Fibroblast of lung (primary cell): Measurements from ENCODE around the gene ETFA. TPM values are rescaled to one million over a fixed set of nuclear protein-coding genes. Genes with fewer than 3 reads are reported as not detected.

Experiments
- DNase-seq, 2 donors: peaks; one replicate each; pipeline versions ENCODE4 v3.0.0 to v3.0.0-alpha.2; 2010; ENCODE audit warnings: low read depth in 2 of 2
- H2AFZ ChIP-seq: 2 replicates; pipeline ENCODE4 v1.5.1; 2012; ENCODE audit warnings: low read length, control low read depth, inconsistent platforms
- H3K27ac ChIP-seq: 2 replicates; pipeline ENCODE4 v1.5.1; 2011; ENCODE audit warnings: low read length, control low read depth; ENCODE audit not compliant: insufficient read depth
- H3K27me3 ChIP-seq: 2 replicates; pipeline ENCODE4 v1.5.1; 2011; ENCODE audit warnings: mild to moderate bottlenecking, low read length; ENCODE audit not compliant: control insufficient read depth, insufficient read depth
- H3K36me3 ChIP-seq: 2 replicates; pipeline ENCODE4 v1.5.1; 2011; ENCODE audit warnings: low read length; ENCODE audit not compliant: control insufficient read depth, insufficient read depth
- H3K4me1 ChIP-seq: 2 replicates; pipeline ENCODE4 v1.5.1; 2011; ENCODE audit warnings: low read length; ENCODE audit not compliant: control insufficient read depth, insufficient read depth; ENCODE audit errors: extremely low read depth
- H3K4me2 ChIP-seq: 2 replicates; pipeline ENCODE4 v1.5.1; 2011; ENCODE audit warnings: low read length, control low read depth; ENCODE audit not compliant: insufficient read depth; ENCODE audit errors: extremely low read depth
- H3K4me3 ChIP-seq, 4 experiments: fragments of 200-600 bp in 1 of 4; sonication (generic) in 1 of 4; replicated peaks in 1 of 4; 2 replicates each; pipeline ENCODE4 v1.5.1; 2011 to 2016; ENCODE audit warnings: low read length in 4 of 4, low read depth in 3 of 4, mild to moderate bottlenecking in 3 of 4, control low read depth in 2 of 4, inconsistent platforms in 1 of 4, mixed read lengths in 1 of 4; ENCODE audit not compliant: insufficient read depth in 1 of 4; ENCODE audit errors: control extremely low read depth in 1 of 4
- H3K79me2 ChIP-seq: 2 replicates; pipeline ENCODE4 v1.5.1; 2012; ENCODE audit warnings: mild to moderate bottlenecking, low read length, inconsistent platforms; ENCODE audit not compliant: control insufficient read depth, insufficient read depth
- H3K9ac ChIP-seq: 2 replicates; pipeline ENCODE4 v1.5.1; 2011; ENCODE audit warnings: mild to moderate bottlenecking, low read length, control low read depth; ENCODE audit not compliant: insufficient read depth
- H3K9me3 ChIP-seq: 2 replicates; pipeline ENCODE4 v1.5.1; 2012; ENCODE audit warnings: low read depth, low read length; ENCODE audit not compliant: control insufficient read depth, insufficient read depth
- H4K20me1 ChIP-seq: 2 replicates; pipeline ENCODE4 v1.5.1; 2011; ENCODE audit warnings: low read length; ENCODE audit not compliant: control insufficient read depth, insufficient read depth; ENCODE audit errors: extremely low read depth
- CTCF ChIP-seq, 2 donors: IDR thresholded peaks in 1 of 2; conservative IDR thresholded peaks in 1 of 2; 1 replicate in 1 of 2; 2 replicates in 1 of 2; pipeline ENCODE4 v1.5.1; 2011 to 2012; ENCODE audit warnings: low read length in 2 of 2, control low read depth in 1 of 2, inconsistent platforms in 1 of 2, low read depth in 1 of 2, mild to moderate bottlenecking in 1 of 2
- EZH2 ChIP-seq: IDR thresholded peaks from 2 replicates; pipeline ENCODE4 v1.5.1; 2012; ENCODE audit warnings: low read length, control low read depth, mild to moderate bottlenecking; ENCODE audit errors: missing control alignments
- polyA plus RNA-seq, 2 donors: library from polyadenylated mRNA; depleted of rRNA in 1 of 2; stranded (reverse) in 1 of 2; unstranded in 1 of 2; fragments of >200 nt; gene quantifications; 2 replicates each; pipeline ENCODE4 v1.2.1, GENCODE V29; 2011 to 2012; ENCODE audit warnings: missing spikeins in 1 of 2
- total RNA-seq: library from RNA; depleted of rRNA; stranded (reverse); fragments of >200 nt; gene quantifications from 2 replicates; pipeline ENCODE4 v1.2.1, GENCODE V29; 2014

Gene ETFA
- total and polyA plus RNA-seq, 2 donors (not counting 1 experiment from before 2014, with no cell fraction given): 129 to 161 TPM

DNA sequence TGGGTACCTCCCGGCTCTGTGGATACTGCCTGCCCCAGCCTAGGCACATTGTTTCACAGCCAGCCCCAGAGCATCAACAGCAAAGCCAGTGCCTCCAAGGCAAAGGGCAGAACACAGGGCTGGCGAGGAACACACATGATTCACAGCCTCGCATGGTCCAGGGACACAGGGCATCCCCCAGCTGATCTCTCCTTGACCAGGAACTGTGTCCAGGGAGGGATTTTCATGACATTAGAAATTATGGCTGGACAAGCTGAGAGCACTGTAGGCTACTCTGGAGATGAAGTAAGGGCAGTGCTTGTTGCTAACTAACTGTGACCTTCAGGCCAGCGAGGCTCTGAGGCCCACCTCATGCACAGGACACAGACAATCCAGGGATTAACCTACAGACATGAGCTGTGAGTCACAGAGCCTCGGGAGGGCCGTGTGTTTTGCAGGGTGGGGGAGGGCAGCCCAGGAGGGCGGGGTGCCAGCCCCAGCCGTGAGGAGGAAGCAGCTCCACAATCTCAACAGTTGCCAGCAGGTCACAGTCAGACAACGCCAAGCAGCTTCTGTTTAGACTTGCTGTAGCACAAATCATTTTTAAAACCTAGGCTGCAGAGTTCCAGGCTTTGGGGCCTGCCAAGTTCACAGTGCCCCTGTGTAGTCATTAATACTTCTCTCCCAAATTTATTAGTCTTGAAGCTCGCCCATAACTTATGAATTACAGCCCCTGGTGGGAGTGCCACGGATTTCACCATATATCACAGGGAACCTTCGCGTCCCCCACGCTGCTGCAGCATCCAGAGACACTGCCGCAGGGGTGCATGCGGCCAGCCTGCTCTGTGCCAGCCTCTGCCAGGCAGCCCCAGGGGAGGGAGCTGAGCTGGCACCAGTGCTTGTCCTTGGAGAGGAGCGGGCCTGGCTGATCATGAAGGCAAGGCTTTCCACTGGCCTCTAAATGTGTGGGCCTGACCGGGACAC, 114.7 kb downstream of the ETFA start:
- H3K4me3 ChIP-seq: no peak overlapping the region
- H2AFZ ChIP-seq: no peak overlapping the region
- no peaks in the 10 kb centered on the region for H3K79me2 ChIP-seq
- H3K4me2 ChIP-seq: peak overlapping the region; percentile 23
- DNase-seq: peak; percentile 86 to 88
- H3K27me3 ChIP-seq: peaks cover 4% of the 10 kb centered on the region
- no peaks in the 10 kb centered on the region for H3K36me3 ChIP-seq
- TF ChIP-seq EZH2 (no peak), CTCF (conservative IDR thresholded peaks at IDR 0.05 in 1 of 2, IDR thresholded peaks at IDR 0.05 in 1 of 2; ENCODE audit: low read depth in 1 of 2, low read length in 2 of 2) (peak in 1 of 2 donors; percentile 1)
- peaks cover 24% of the 10 kb centered on the region for H3K4me1 ChIP-seq
- no peak overlapping the region for H3K9ac ChIP-seq
- no peaks in the 10 kb centered on the region for H3K9me3 ChIP-seq
- H4K20me1 ChIP-seq: no peaks in the 10 kb centered on the region
- peak overlapping the region; percentile 28 for H3K27ac ChIP-seq

DNA sequence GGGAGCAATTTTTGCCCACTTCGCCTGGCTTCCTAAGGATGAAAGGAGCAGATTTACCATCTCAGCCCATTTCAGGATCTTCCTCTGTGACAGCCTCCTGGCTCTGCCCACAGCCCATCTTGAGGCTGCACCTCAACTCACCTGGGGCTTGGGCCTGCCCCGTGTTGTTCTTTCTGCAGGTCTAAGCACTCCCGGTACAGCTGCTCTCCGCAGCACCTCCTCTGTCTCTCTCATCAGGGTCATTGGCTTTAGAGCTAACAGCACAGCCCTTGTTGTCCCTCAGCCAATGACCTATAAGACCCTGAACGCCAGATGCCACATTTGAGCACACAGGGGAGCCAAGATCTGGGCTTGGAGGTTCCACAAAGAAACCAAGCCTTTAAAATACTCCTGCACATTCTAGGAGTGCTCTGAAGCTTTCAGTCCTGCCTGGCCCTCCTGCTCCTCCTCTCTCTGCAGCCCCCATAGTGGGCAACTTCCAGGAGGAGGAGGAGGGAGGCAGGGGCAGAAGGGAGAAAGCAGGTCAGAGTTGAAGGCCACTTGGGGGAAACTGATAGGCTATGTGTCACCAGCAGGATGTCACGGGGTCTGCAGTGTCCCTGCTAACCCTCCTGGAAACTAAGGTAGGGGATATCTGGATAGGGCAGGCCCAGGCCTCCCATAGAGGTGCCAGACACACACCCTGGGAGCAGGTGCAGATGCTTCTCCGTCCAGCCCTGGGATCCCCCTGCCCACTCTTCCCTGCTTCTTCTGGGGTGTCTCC, 115.6 kb downstream of the ETFA start:
- no peak overlapping the region for H3K4me2 ChIP-seq
- no peaks in the 10 kb centered on the region for H3K79me2 ChIP-seq
- no peak overlapping the region for H3K4me3 ChIP-seq
- no peak for DNase-seq
- no peaks in the 10 kb centered on the region for H3K36me3 ChIP-seq
- no peak overlapping the region for H3K27ac ChIP-seq
- H3K4me1 ChIP-seq: peaks cover 24% of the 10 kb centered on the region
- no peaks in the 10 kb centered on the region for H4K20me1 ChIP-seq
- no peak overlapping the region for H3K9ac ChIP-seq
- TF ChIP-seq EZH2 (no peak), CTCF (conservative IDR thresholded peaks at IDR 0.05 in 1 of 2, IDR thresholded peaks at IDR 0.05 in 1 of 2; ENCODE audit: low read depth in 1 of 2, low read length in 2 of 2) (no peak)
- H2AFZ ChIP-seq: no peak overlapping the region
- peaks cover 4% of the 10 kb centered on the region for H3K27me3 ChIP-seq
- no peaks in the 10 kb centered on the region for H3K9me3 ChIP-seq

DNA sequence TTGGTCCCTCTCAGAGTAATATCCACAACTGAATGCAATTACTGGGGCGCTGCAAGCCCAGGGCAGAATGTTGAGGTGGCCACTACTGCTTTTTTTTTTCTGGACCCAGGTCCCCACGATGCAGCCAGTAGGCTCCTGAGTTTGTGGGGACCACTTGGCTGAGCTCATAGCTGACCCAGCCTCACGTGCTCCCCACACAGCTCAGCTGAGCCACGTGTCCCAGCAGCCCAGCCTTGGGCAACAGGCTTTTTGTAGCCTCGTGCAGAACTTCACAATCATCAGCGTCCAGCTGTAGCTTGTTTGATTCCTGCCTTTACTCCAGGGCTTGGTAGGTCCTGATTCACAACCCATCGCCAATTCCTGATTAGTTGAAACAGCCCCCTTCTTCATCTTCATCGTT, 117.3 kb downstream of the ETFA start:
- Histone ChIP-seq H4K20me1 (no peaks in the 10 kb centered on the region), H3K4me1 (peaks cover 20% of the 10 kb centered on the region), H3K36me3 (no peaks in the 10 kb centered on the region), H3K4me3 (no peak overlapping the region), H3K9ac (no peak overlapping the region), H3K27me3 (peaks cover 4% of the 10 kb centered on the region), H3K9me3 (no peaks in the 10 kb centered on the region), H3K27ac (no peak overlapping the region), H3K79me2 (no peaks in the 10 kb centered on the region), H3K4me2 (no peak overlapping the region), H2AFZ (no peak overlapping the region)
- no peak for DNase-seq
- TF ChIP-seq EZH2 (no peak), CTCF (conservative IDR thresholded peaks at IDR 0.05 in 1 of 2, IDR thresholded peaks at IDR 0.05 in 1 of 2; ENCODE audit: low read depth in 1 of 2, low read length in 2 of 2) (no peak)
